IgD-negative memory B cell (primary cell): ENCODE results near the gene AMACR. TPM values are rescaled to one million over a fixed set of nuclear protein-coding genes. Genes with fewer than 3 reads are reported as not detected.
"Not testable (repeated sequence)": the region's sequence is repeated elsewhere in the genome, so short reads cannot be mapped to it uniquely, and the experiment has no call there.

ENCODE experiments used
- H3K27ac Mint-ChIP-seq, 3 donors: one replicate each; pipeline ENCODE4 v1.8.0; 2020 to 2022; ENCODE audit warnings: mild to moderate bottlenecking in 3 of 3, mixed read lengths in 3 of 3, moderate library complexity in 1 of 3
- H3K27me3 Mint-ChIP-seq: one replicate; pipeline ENCODE4 v1.8.0; 2021; ENCODE audit warnings: mixed read lengths
- H3K36me3 Mint-ChIP-seq: one replicate; pipeline ENCODE4 v1.8.0; 2020; ENCODE audit warnings: mild to moderate bottlenecking, mixed read lengths
- H3K4me1 Mint-ChIP-seq, 3 donors: one replicate each; pipeline ENCODE4 v1.8.0; 2020 to 2022; ENCODE audit warnings: mixed read lengths in 3 of 3, mild to moderate bottlenecking in 1 of 3
- H3K4me3 Mint-ChIP-seq, 4 donors: one replicate each; pipeline ENCODE4 v1.8.0; 2020 to 2022; ENCODE audit warnings: mild to moderate bottlenecking in 4 of 4, mixed read lengths in 4 of 4, moderate library complexity in 3 of 4
- H3K9me3 Mint-ChIP-seq, 3 donors: one replicate each; pipeline ENCODE4 v1.8.0; 2020 to 2021; ENCODE audit warnings: mixed read lengths in 3 of 3, mild to moderate bottlenecking in 1 of 3
- polyA plus RNA-seq: library from polyadenylated mRNA; unstranded; fragments of 300-500 nt; fragmentation: Illumina TruSeq; gene quantifications from one replicate; pipeline ENCODE4 v1.2.3, GENCODE V29; 2021

AMACR gene
- polyA plus RNA-seq, 1 donor from 2014 or later = 6.9 TPM

DNA sequence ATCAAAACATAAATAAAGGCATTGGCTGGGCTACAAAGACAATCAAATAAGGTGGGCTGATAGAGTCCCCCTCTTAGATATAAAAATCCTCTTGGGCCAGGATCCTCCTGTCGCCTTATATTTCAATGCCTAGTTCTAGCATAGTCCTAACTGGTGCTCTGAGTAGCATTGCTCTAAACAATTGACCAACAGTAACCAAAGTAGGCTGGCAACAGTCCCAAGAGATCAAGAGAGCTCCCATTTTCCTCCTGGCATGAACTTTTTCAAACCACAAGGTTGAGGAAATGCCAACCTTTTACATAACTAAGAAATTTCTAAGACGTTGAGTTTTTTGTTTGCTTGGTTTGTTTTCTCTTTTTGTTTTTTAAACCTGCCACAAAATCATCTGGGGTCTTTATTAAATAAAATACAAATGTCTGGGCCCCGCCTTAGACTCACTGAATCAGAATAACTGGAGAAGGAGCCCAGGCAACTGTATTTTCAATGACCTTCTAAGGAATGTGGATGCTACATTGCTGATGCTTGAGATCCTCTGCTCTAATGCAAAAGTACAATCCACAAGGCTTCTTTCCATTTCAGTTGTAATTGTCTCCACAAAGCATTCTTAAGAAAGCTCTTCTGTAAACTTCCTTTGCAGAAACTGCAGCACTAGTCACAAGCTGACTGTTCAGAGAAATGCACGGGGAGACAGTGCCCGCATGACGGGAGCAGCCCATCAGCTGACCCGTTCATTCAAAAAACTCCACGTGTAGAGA, 26.3 kb downstream of the AMACR start:
- Mint-ChIP-seq H3K27ac (no peak overlapping the region), H3K27me3 (peaks cover 2% of the 10 kb centered on the region), H3K4me1 (no peaks in the 10 kb centered on the region), H3K36me3 (peaks cover 2% of the 10 kb centered on the region), H3K4me3 (no peak overlapping the region), H3K9me3 (no peaks in the 10 kb centered on the region)

DNA sequence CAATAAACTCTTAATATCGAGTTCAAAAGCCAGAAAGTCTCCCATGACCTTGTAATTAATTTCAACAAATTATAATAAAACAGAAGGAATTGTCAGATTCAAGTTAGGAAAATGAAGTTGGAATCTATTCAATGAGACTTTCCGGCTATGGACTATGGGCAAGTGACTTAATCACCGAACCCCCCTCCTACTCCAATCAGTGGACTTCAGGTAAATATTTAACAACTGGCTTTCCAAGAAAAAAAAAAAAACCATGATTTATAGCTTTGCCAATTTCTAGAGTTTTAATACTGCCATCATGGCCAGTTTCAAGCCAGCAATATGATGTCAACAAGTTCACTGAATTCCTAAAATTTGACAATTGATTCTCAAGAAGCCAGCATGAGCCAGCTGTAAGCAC, 27.8 kb downstream of the AMACR start:
- H3K27me3 Mint-ChIP-seq = peaks cover 2% of the 10 kb centered on the region
- no peak overlapping the region for H3K27ac Mint-ChIP-seq
- H3K4me1 Mint-ChIP-seq = peaks cover 0 to 1% (median 0%) of the 10 kb centered on the region in 3 donors
- no peak overlapping the region for H3K4me3 Mint-ChIP-seq
- peaks cover 2% of the 10 kb centered on the region for H3K36me3 Mint-ChIP-seq
- H3K9me3 Mint-ChIP-seq = no peaks in the 10 kb centered on the region

DNA sequence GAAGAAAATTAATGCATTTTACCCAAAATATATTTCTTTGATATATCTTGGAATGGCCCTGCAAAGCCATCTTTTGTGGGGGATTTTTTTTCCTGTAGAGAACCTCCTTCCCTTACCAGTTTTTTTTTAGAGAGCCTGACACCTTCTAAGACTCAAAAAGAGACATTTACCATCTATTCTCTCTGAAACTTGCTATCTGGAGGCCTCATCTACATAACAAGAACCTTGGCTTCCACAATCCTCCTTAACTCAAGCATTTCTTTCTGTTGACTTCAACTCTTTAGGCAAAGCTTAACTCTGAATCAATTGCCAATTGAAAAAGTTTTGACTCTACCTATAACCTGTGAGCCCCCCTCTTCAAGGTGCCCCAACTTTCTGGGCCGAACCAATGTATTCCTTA, 29.5 kb downstream of the AMACR start:
- H3K27me3 Mint-ChIP-seq = peaks cover 4% of the 10 kb centered on the region
- peaks cover 0 to 1% (median 0%) of the 10 kb centered on the region in 3 donors for H3K4me1 Mint-ChIP-seq
- no peak overlapping the region for H3K27ac Mint-ChIP-seq
- no peak overlapping the region for H3K4me3 Mint-ChIP-seq
- no peaks in the 10 kb centered on the region for H3K9me3 Mint-ChIP-seq
- H3K36me3 Mint-ChIP-seq = peaks cover 2% of the 10 kb centered on the region

GRCh38 chr5:33976307-33976706, 31.5 kb downstream of the AMACR start:
- peaks cover 0 to 1% (median 0%) of the 10 kb centered on the region in 3 donors for H3K4me1 Mint-ChIP-seq
- peaks cover 2% of the 10 kb centered on the region for H3K36me3 Mint-ChIP-seq
- no peak overlapping the region for H3K4me3 Mint-ChIP-seq
- no peak overlapping the region for H3K27ac Mint-ChIP-seq
- H3K27me3 Mint-ChIP-seq = peaks cover 4% of the 10 kb centered on the region
- H3K9me3 Mint-ChIP-seq = no peaks in the 10 kb centered on the region

DNA sequence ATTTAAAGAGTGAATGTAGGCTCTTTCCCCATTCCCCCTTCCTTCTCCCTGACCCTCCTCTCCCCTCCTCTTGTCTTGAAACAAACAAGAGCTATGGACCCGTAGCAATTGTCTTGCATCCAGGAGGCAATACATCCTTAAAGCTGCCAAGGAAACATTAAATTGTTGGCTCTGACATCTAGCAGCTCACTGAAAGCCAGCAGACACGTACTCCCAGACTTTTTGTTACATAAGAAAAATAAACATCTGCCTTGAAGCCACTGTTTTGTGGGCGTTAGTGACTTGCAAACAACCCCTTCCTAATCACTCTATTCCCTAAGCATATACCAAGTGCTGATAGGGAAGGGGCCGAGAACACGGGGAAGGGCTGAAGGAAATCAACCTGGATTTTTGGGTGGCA, 32.0 kb downstream of the AMACR start:
- H3K27ac Mint-ChIP-seq = no peak overlapping the region
- H3K27me3 Mint-ChIP-seq = peaks cover 4% of the 10 kb centered on the region
- H3K36me3 Mint-ChIP-seq = peaks cover 2% of the 10 kb centered on the region
- peaks cover 0 to 1% (median 0%) of the 10 kb centered on the region in 3 donors for H3K4me1 Mint-ChIP-seq
- no peaks in the 10 kb centered on the region for H3K9me3 Mint-ChIP-seq
- no peak overlapping the region for H3K4me3 Mint-ChIP-seq

GRCh38 chr5:33973271-33973670, 34.6 kb downstream of the AMACR start:
- no peak overlapping the region for H3K27ac Mint-ChIP-seq
- H3K4me3 Mint-ChIP-seq = no peak overlapping the region
- peaks cover 0 to 1% (median 0%) of the 10 kb centered on the region in 3 donors for H3K4me1 Mint-ChIP-seq

GRCh38 chr5:33969572-33970452, 38.0 kb downstream of the AMACR start:
- Mint-ChIP-seq H3K9me3 (no peaks in the 10 kb centered on the region), H3K36me3 (no peaks in the 10 kb centered on the region), H3K27ac (no peak overlapping the region), H3K4me3 (no peak overlapping the region), H3K27me3 (peaks cover 4% of the 10 kb centered on the region), H3K4me1 (no peaks in the 10 kb centered on the region)

More at GRCh38 chr5:33973271-33973670, 34.6 kb downstream of the AMACR start:
- no peaks in the 10 kb centered on the region for H3K9me3 Mint-ChIP-seq
- H3K27me3 Mint-ChIP-seq = peaks cover 4% of the 10 kb centered on the region
- no peaks in the 10 kb centered on the region for H3K36me3 Mint-ChIP-seq

GRCh38 chr5:33968211-33969005, 39.4 kb downstream of the AMACR start:
- Mint-ChIP-seq H3K36me3 (no peaks in the 10 kb centered on the region), H3K27me3 (peaks cover 1% of the 10 kb centered on the region), H3K4me1 (peaks cover 0 to 2% (median 0%) of the 10 kb centered on the region in 3 donors), H3K9me3 (no peaks in the 10 kb centered on the region), H3K4me3 (no peak overlapping the region), H3K27ac (peak overlapping the region in 1 of 3 donors; percentile 15)

DNA sequence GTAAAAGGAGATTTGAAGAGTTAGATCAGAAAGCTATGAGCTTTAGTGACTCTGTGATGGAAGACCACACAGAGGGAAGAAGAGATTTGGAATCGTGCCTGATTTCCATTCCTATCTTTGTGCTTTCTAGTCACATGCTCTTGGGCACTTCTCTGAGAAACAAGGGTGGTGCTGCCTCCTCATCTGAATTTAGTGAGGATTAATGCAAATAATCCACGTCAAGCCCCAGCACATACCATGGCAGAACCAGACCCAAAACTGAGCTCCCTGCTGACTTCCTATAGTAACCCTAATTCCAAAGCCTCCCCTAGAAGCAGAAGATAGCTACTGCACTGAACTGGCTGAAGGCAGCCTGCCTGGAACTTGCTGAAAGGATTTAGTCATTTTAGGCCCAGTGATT, 41.0 kb downstream of the AMACR start:
- peaks cover 0 to 2% (median 0%) of the 10 kb centered on the region in 3 donors for H3K4me1 Mint-ChIP-seq
- H3K36me3 Mint-ChIP-seq = no peaks in the 10 kb centered on the region
- H3K27ac Mint-ChIP-seq = no peak overlapping the region
- peaks cover 0 to 2% (median 0%) of the 10 kb centered on the region in 3 donors for H3K9me3 Mint-ChIP-seq
- no peak overlapping the region for H3K4me3 Mint-ChIP-seq
- peaks cover 4% of the 10 kb centered on the region for H3K27me3 Mint-ChIP-seq

- Mint-ChIP-seq H3K27ac (no peak overlapping the region), H3K4me3 (no peak overlapping the region), H3K9me3 (peaks cover 0 to 2% (median 0%) of the 10 kb centered on the region in 3 donors), H3K4me1 (peaks cover 0 to 2% (median 0%) of the 10 kb centered on the region in 3 donors), H3K27me3 (peaks cover 4% of the 10 kb centered on the region), H3K36me3 (no peaks in the 10 kb centered on the region)
Observed at GRCh38 chr5:33964132-33964700, 43.6 kb downstream of the AMACR start.

DNA sequence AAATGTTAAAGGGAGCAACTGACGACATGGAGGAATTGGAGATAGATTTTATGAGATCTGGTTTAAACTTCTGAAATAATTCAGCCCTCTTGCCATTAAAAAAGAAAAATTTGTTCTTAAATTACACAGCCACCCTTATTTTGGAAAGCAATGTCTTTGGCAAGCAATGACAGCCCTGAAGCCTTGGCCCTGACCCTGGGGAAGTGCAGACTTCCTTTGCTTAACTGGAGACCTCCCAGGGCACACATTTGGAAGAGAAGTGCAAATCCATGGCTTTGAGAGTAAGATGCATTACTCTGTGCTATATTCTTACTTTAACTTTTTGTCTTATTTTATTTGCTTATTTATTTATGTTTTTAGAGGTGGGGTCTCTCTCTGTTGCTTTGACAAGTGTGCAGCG, 49.7 kb downstream of the AMACR start:
- no peaks in the 10 kb centered on the region for H3K4me1 Mint-ChIP-seq
- peaks cover 9% of the 10 kb centered on the region for H3K27me3 Mint-ChIP-seq
- H3K9me3 Mint-ChIP-seq = peaks cover 4 to 13% (median 10%) of the 10 kb centered on the region in 3 donors
- no peak overlapping the region for H3K4me3 Mint-ChIP-seq
- no peaks in the 10 kb centered on the region for H3K36me3 Mint-ChIP-seq
- no peak overlapping the region for H3K27ac Mint-ChIP-seq

DNA sequence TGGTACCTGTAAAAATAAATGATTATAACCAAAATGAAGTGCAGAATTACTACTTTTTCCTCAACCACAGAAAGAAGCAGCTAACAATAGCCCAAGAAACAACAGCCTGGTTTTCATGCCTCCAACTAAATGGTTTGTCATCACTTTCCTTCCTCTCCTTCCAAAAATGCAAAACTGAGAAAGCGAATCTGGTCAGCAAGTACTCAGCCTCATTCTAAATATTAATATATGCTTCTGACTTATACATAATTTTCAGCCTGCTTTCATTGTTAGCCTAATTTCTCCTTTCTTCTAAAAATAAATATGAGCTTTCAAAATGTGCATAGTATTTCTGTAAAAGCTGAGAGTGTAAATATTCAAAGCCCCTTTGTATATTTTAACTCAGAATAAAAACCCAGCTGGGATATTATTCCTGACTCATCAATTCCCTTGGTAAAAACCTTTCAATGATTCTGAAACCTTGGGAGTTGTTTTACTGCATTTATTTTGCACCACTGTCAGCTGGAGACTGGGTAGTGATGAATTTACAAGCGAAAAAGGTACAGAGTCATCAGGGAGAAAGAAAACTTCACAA, 50.2 kb downstream of the AMACR start:
- Mint-ChIP-seq H3K4me1 (no peaks in the 10 kb centered on the region), H3K27ac (no peak overlapping the region), H3K4me3 (no peak overlapping the region), H3K9me3 (peaks cover 4 to 13% (median 10%) of the 10 kb centered on the region in 3 donors), H3K36me3 (no peaks in the 10 kb centered on the region), H3K27me3 (peaks cover 7% of the 10 kb centered on the region)

DNA sequence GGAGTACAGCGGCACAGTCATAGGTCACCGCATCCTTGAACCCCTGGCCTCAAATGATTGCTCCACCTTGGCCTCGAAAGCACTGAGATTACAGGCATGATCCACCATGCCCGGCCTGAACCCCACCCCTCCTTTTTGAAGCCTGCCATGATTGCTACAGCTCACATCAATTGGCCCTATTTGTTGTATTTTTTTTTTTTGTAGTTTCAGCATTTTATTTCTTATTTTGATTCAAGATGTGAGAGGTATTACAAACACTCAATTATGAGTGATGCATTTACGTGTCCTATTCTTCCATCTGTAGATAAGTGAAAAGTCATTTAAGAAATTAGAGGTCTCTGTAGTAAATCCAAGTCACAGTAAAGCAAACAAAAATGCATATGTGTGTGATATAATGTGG, 55.7 kb downstream of the AMACR start:
- not testable (repeated sequence) for H3K36me3 Mint-ChIP-seq, H3K4me1 Mint-ChIP-seq, H3K4me3 Mint-ChIP-seq, H3K27me3 Mint-ChIP-seq
- peak overlapping the region in 1 of 3 donors; percentile 48 for H3K27ac Mint-ChIP-seq
- peaks cover 4 to 13% (median 8%) of the 10 kb centered on the region in 3 donors for H3K9me3 Mint-ChIP-seq

- Mint-ChIP-seq H3K27ac (no peak overlapping the region), H3K27me3 (peaks cover 11% of the 10 kb centered on the region), H3K36me3 (no peaks in the 10 kb centered on the region), H3K4me3 (no peak overlapping the region), H3K4me1 (no peaks in the 10 kb centered on the region), H3K9me3 (peaks cover 0 to 2% (median 0%) of the 10 kb centered on the region in 3 donors)
Observed at GRCh38 chr5:33944543-33945132, 63.2 kb downstream of the AMACR start.
